MM.1S (cell line): ENCODE data around the gene DVL1.

Experiments
- DNase-seq: peaks from one replicate; pipeline ENCODE4 v3.0.0-alpha.2; 2015
- H2AFZ ChIP-seq: fragments of 300-600 bp; sonication (generic); 2 replicates; pipeline ENCODE4 v1.6.0; 2016; ENCODE audit warnings: antibody characterized with exemption, low read length
- H3F3A ChIP-seq: fragments of 300-600 bp; sonication (generic); 2 replicates; pipeline ENCODE4 v1.6.1; 2016; ENCODE audit warnings: mild to moderate bottlenecking, antibody characterized with exemption, low read length, moderate library complexity, mixed read lengths; ENCODE audit not compliant: insufficient read depth
- H3K27ac ChIP-seq: fragments of 300-600 bp; sonication (generic); 2 replicates; pipeline ENCODE4 v1.5.1; 2016; ENCODE audit warnings: mild to moderate bottlenecking, low read length
- H3K27me3 ChIP-seq: fragments of 300-600 bp; sonication (generic); replicated peaks from 2 replicates; pipeline ENCODE4 v1.6.0; 2016; ENCODE audit warnings: low read length; ENCODE audit not compliant: insufficient read depth
- H3K36me3 ChIP-seq: fragments of 300-600 bp; sonication (generic); replicated peaks from 2 replicates; pipeline ENCODE4 v1.6.1; 2016; ENCODE audit warnings: mild to moderate bottlenecking, low read length, mixed read lengths; ENCODE audit not compliant: insufficient read depth
- H3K4me1 ChIP-seq: fragments of 300-600 bp; sonication (generic); 2 replicates; pipeline ENCODE4 v1.6.1; 2016; ENCODE audit warnings: low read length, mixed read lengths
- H3K4me2 ChIP-seq: fragments of 300-600 bp; sonication (generic); 2 replicates; pipeline ENCODE4 v1.6.0; 2016; ENCODE audit warnings: low read depth, low read length
- H3K4me3 ChIP-seq: fragments of 300-600 bp; sonication (generic); 2 replicates; pipeline ENCODE4 v1.5.1; 2016; ENCODE audit warnings: low read length, mixed read lengths
- H3K79me2 ChIP-seq: fragments of 300-600 bp; sonication (generic); 2 replicates; pipeline ENCODE4 v1.6.1; 2016; ENCODE audit warnings: mixed run types, low read length, mixed read lengths
- H3K9ac ChIP-seq: fragments of 300-600 bp; sonication (generic); 2 replicates; pipeline ENCODE4 v1.6.1; 2016; ENCODE audit warnings: low read length, mixed read lengths
- H3K9me2 ChIP-seq: fragments of 300-600 bp; sonication (generic); replicated peaks from 2 replicates; pipeline ENCODE4 v1.6.1; 2016; ENCODE audit warnings: mild to moderate bottlenecking, low read length, mixed read lengths; ENCODE audit not compliant: insufficient read depth
- H3K9me3 ChIP-seq: fragments of 300-600 bp; sonication (generic); replicated peaks from 2 replicates; pipeline ENCODE4 v1.6.1; 2016; ENCODE audit warnings: mild to moderate bottlenecking, low read length, mixed read lengths; ENCODE audit not compliant: insufficient read depth
- H4K20me1 ChIP-seq: fragments of 300-600 bp; sonication (generic); 2 replicates; pipeline ENCODE4 v1.6.1; 2016; ENCODE audit warnings: mild to moderate bottlenecking, low read length, moderate library complexity, mixed read lengths; ENCODE audit not compliant: insufficient read depth
- CTCF ChIP-seq: fragments of 300-600 bp; sonication (generic); IDR thresholded peaks from 2 replicates; pipeline ENCODE4 v1.5.1; 2016; ENCODE audit warnings: antibody characterized with exemption, low read length, mixed read lengths
- EZH2 ChIP-seq: fragments of 300-600 bp; sonication (generic); optimal IDR thresholded peaks from 2 replicates; pipeline ENCODE3; 2017; ENCODE audit warnings: low read depth, mild to moderate bottlenecking, antibody characterized with exemption, low read length, mixed read lengths
- EZH2phosphoT487 ChIP-seq: fragments of 300-600 bp; sonication (generic); IDR thresholded peaks from 2 replicates; pipeline ENCODE4 v1.6.1; 2018; ENCODE audit warnings: antibody characterized with exemption, low read length

DVL1 gene

GRCh38 chr1:1351511-1352427 lies 2.6 kb upstream of the DVL1 start:
- Histone ChIP-seq H3K27me3 (peaks cover 29% of the 10 kb centered on the region), H2AFZ (no peak overlapping the region), H4K20me1 (no peaks in the 10 kb centered on the region), H3K4me2 (no peak overlapping the region), H3K9ac (no peak overlapping the region), H3K36me3 (no peaks in the 10 kb centered on the region), H3K9me3 (no peaks in the 10 kb centered on the region), H3K9me2 (no peaks in the 10 kb centered on the region), H3K27ac (no peak overlapping the region), H3K4me3 (no peak overlapping the region), H3F3A (no peaks in the 10 kb centered on the region), H3K4me1 (no peaks in the 10 kb centered on the region), H3K79me2 (peaks cover 17% of the 10 kb centered on the region)
- DNase-seq: no peak
- TF ChIP-seq EZH2 (no peak), CTCF (no peak), EZH2phosphoT487 (no peak)

- Histone ChIP-seq H3F3A (no peaks in the 10 kb centered on the region), H3K4me2 (peak overlapping the region; percentile 94), H2AFZ (no peak overlapping the region), H3K27me3 (peaks cover 20% of the 10 kb centered on the region), H3K4me3 (peak overlapping the region; percentile 74), H3K79me2 (peaks cover 22% of the 10 kb centered on the region), H3K4me1 (no peaks in the 10 kb centered on the region), H3K36me3 (no peaks in the 10 kb centered on the region), H3K9me3 (no peaks in the 10 kb centered on the region), H3K9ac (peak overlapping the region; percentile 61), H4K20me1 (no peaks in the 10 kb centered on the region), H3K27ac (no peak overlapping the region), H3K9me2 (no peaks in the 10 kb centered on the region)
- TF ChIP-seq EZH2phosphoT487: no peak
- no peak for TF ChIP-seq CTCF
- no peak for TF ChIP-seq EZH2
- DNase-seq: no peak
Observed at GRCh38 chr1:1348420-1349255, 580 bp downstream of the DVL1 start.

- H2AFZ ChIP-seq: no peak overlapping the region
- no peaks in the 10 kb centered on the region for H3K9me3 ChIP-seq
- peak overlapping the region; percentile 74 for H3K4me3 ChIP-seq
- peaks cover 12% of the 10 kb centered on the region for H3K27me3 ChIP-seq
- no peaks in the 10 kb centered on the region for H3F3A ChIP-seq
- TF ChIP-seq CTCF: no peak
- TF ChIP-seq EZH2phosphoT487: no peak
- no peak for TF ChIP-seq EZH2
- H3K4me1 ChIP-seq: no peaks in the 10 kb centered on the region
- H3K36me3 ChIP-seq: no peaks in the 10 kb centered on the region
- H3K9ac ChIP-seq: peak overlapping the region; percentile 52
- no peaks in the 10 kb centered on the region for H3K9me2 ChIP-seq
- no peaks in the 10 kb centered on the region for H4K20me1 ChIP-seq
- DNase-seq: no peak
- no peak overlapping the region for H3K27ac ChIP-seq
- peaks cover 22% of the 10 kb centered on the region for H3K79me2 ChIP-seq
- peak overlapping the region; percentile 94 for H3K4me2 ChIP-seq
Observed at GRCh38 chr1:1347663-1348419, 1.4 kb downstream of the DVL1 start.
